GM12865 (cell line): Measurements from ENCODE around the gene CSTPP1.

Experiments used
- DNase-seq: peaks from one replicate; pipeline ENCODE4 v3.0.0; 2010; ENCODE audit warnings: low read depth
- H3K4me3 ChIP-seq: 2 replicates; pipeline ENCODE4 v1.5.1; 2011; ENCODE audit warnings: mild to moderate bottlenecking, low read depth, low read length, control low read depth
- TF ChIP-seq, protein P1 (sequence below): IDR thresholded peaks from 2 replicates; pipeline ENCODE4 v1.5.1; 2011; ENCODE audit warnings: low read length, control low read depth, low read depth, inconsistent platforms; ENCODE audit not compliant: insufficient read depth; ENCODE audit errors: missing control alignments

CSTPP1 gene

DNA sequence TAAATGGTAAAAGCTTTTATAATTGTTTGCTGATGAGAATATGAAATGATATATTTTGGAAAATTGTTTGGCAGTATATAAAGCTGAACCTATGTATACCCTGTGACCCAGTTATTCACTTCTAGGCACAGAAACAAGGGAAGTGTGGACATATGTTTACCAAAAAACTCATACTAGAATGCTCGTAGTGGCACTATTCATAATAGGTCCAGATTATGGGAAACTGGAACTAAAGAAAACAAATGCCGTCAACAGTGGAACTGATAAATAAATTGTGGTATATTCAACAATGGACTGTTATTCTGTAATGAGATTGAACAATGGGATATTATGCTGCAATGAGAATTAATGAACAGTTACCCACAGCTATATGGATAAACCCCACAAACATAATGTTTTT, 32.8 kb downstream of the CSTPP1 start:
- DNase-seq, result no peak
- H3K4me3 ChIP-seq, result no peak overlapping the region
- TF ChIP-seq, protein P1, sequence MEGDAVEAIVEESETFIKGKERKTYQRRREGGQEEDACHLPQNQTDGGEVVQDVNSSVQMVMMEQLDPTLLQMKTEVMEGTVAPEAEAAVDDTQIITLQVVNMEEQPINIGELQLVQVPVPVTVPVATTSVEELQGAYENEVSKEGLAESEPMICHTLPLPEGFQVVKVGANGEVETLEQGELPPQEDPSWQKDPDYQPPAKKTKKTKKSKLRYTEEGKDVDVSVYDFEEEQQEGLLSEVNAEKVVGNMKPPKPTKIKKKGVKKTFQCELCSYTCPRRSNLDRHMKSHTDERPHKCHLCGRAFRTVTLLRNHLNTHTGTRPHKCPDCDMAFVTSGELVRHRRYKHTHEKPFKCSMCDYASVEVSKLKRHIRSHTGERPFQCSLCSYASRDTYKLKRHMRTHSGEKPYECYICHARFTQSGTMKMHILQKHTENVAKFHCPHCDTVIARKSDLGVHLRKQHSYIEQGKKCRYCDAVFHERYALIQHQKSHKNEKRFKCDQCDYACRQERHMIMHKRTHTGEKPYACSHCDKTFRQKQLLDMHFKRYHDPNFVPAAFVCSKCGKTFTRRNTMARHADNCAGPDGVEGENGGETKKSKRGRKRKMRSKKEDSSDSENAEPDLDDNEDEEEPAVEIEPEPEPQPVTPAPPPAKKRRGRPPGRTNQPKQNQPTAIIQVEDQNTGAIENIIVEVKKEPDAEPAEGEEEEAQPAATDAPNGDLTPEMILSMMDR, result no peak

DNA sequence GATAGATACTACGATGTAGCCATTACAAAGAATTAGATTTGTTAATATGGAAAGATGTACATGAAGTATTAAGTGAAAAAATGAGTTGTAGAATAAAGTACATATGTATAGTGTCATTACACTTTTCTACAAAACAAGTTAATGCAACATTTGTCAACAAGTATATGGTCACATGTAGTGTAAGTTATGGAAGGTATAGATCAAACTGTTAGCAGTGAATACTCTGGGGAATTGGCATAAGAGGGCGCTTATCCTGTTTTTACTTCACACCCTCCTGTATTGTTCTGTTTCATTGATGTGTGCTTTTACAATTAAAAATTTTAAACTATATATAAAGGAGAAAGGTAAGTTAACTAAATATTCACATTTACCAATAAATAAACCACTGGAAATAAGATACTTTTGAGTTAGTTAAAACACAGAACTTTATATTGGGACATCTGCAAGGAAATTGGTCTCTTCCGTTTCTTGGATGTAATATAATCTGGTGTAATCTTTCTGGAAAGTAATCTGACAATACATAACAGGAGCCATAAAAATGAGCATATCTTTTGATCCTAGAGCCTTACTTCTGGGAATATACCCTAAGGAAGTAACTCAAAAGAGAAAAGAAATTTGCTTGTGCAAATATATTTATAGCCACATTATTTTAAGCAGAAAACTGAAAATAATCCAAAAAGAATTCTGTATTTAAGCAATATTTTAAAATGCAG, 34.5 kb downstream of the CSTPP1 start:
- TF ChIP-seq, protein P1, result no peak
- no peak overlapping the region for H3K4me3 ChIP-seq
- no peak for DNase-seq

DNA sequence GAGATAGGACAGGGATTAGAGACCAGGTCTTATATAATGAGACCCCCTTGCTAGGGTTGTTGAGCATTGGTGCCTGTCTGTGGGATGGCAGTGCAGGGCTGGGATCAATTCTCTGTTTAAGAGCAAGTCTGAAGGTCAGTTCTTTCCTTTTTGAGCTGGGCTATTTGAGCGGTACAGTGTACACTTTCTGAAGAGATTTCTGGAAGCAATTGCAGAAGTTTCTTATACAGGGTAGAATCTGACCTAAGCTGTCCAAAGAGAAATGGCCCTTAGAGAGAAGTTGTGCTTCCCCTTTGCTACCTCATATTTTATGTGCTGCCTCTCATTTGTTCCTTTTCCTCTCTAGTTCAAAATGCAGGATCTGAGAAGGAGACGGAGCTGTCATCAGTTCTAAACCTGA, 35.8 kb downstream of the CSTPP1 start:
- H3K4me3 ChIP-seq, result no peak overlapping the region
- TF ChIP-seq, protein P1, result no peak
- no peak for DNase-seq

DNA sequence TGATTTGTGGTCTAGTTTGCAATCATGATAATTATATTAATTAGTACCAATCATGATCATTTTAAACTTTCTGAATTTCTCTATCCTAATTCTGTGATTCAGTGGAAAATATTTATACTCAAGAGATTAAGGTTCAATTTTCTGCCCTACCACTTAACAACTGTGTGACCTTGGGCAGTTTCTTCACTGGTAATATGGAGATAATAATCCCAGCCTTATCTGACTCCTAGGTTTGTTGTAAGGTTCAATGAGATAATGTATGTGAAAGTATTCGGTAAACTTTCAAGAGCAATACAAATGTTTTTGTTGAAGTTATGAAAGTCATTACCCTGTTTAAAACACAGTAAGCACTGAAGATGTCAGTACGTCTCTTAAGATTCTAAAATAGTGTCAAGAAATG, 36.3 kb downstream of the CSTPP1 start:
- no peak overlapping the region for H3K4me3 ChIP-seq
- TF ChIP-seq, protein P1, result no peak
- no peak for DNase-seq

DNA sequence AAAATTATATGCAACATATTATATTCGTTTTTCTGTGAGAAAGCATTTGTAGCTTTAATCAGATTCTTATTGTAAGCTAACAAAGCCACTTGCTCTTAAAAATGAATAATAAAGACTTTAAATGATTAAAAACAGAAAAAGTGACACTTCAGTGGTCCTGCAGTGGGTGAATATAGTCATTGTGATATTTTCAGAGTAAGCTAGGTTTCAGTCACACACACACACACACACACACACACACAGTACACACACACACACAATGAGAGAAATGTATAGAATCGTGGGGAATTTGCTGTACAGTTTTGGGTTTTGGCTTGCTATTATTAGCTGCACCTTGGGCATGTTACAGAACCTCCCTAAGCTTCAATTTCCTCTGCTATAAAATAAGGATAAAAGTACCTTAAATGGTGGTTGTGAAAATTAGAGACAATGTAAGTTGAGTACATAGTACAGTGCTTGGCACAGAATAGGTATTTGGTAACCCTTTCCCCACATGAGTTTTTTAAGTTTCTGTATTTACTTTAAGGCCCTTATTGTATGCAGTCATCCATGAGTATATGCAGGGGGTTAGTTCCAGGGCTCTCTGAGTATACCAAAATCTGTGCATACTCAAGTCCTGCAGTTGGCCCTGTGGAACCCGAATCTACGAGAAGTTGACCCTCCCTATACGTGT, 39.8 kb downstream of the CSTPP1 start:
- no peak overlapping the region for H3K4me3 ChIP-seq
- TF ChIP-seq, protein P1, result no peak
- DNase-seq, result peak; percentile 52

DNA sequence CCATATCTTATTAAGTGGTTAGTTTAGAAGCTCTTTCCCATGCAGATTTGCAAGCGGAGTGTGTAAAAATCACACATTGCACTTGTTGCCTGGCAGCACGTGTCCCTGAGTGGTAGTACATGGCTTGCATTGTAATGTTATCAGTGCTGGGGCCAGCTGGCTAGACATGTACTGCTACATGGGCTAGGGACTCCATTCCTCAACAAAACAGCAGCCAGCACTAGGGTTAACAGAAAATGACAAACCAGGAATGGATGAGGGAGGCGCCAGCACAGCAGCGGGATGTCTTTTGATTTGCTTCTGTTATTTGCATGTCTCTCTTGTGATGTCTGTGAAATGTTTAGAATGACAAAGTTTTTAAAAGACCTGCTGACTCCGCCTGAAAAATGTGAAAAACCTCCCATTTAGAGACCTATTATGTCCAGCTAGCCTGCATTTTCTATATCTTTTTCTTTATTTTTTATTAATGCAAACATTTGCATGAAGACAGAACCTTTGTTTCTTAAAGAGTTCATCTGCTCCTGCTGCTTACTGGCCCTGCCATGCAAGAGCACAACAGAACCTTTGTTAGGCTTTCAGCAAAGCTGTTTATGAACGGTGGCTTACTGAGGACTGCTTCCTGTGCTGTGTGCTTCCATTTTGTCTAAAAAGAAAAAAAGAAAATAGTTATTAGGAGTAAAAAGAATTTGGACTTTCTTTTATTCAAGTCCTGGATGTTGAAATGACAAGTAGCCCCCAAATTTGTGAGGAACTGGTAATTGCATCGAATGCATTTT, 40.7 kb downstream of the CSTPP1 start:
- TF ChIP-seq, protein P1, result no peak
- no peak for DNase-seq
- H3K4me3 ChIP-seq, result no peak overlapping the region
